BLaER1 treated with 17β-estradiol and CSF1 and Interleukin-3, amounts not matched to agents 10 nM and 100 nM (cell line): ENCODE measurements around the gene DISC1.
A peak's percentile ranks its signal among the peaks of the same experiment; 100 is the strongest.
"Not testable (repeated sequence)": the region's sequence is repeated elsewhere in the genome, so short reads cannot be mapped to it uniquely, and the experiment has no call there.

Experiments
- H3K27ac ChIP-seq, 11 experiments: shearing (Covaris generic); formaldehyde crosslinking; 2 replicates each; pipeline ENCODE4 v1.8.1; 2022
- H3K27me3 ChIP-seq, 11 experiments: shearing (Covaris generic); formaldehyde crosslinking; 2 replicates each; pipeline ENCODE4 v1.8.1; 2022
- H3K36me3 ChIP-seq, 11 experiments: shearing (Covaris generic); formaldehyde crosslinking; 2 replicates each; pipeline ENCODE4 v1.8.1; 2022
- H3K4me1 ChIP-seq, 10 experiments: shearing (Covaris generic); formaldehyde crosslinking; 2 replicates each; pipeline ENCODE4 v1.8.1; 2022
- H3K4me2 ChIP-seq, 11 experiments: shearing (Covaris generic); formaldehyde crosslinking; 2 replicates each; pipeline ENCODE4 v1.8.1; 2022
- H3K4me3 ChIP-seq, 10 experiments: shearing (Covaris generic); formaldehyde crosslinking; 2 replicates each; pipeline ENCODE4 v1.8.1; 2022
- H3K9ac ChIP-seq, 11 experiments: shearing (Covaris generic); formaldehyde crosslinking; 2 replicates each; pipeline ENCODE4 v1.8.1; 2022
- H3K9me3 ChIP-seq, 11 experiments: shearing (Covaris generic); formaldehyde crosslinking; replicated peaks in 1 of 11; 2 replicates each; pipeline ENCODE4 v1.8.1; 2022
- H4K20me1 ChIP-seq, 11 experiments: shearing (Covaris generic); formaldehyde crosslinking; 2 replicates each; pipeline ENCODE4 v1.8.1; 2022
- Cebpa-rat ChIP-seq, 11 experiments: shearing (Covaris generic); IDR thresholded peaks; 2 replicates each; pipeline ENCODE4 v1.8.1; 2022

DISC1 gene

DNA sequence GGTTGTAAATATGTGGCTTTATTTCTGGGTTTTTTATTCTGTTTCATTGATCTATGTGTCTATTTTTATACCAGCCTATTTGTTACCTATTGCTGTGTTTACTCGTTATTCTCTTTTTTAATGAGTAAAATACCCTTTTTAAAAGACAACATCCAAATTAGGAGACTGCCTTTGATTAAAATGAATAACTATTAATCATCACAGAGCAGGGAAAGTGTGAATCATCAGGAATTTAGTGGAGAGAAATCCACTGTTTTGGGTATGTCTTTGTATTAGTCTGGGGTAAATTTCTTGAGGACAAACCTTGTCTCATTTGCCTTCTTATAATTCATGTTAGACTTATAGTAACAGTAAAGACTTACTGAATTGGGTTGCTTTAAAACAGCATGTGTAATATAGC, 12.1 kb downstream of the DISC1 start:
- Histone ChIP-seq H4K20me1 (peaks cover 0 to 59% (median 9%) of the 10 kb centered on the region in 11 experiments; a peak in 10 of 22 replicates), H3K9ac (no peak overlapping the region), H3K36me3 (peaks cover 0 to 51% (median 18%) of the 10 kb centered on the region in 11 experiments; a peak in 12 of 22 replicates), H3K27ac (no peak overlapping the region), H3K9me3 (peaks cover 0 to 24% (median 9%) of the 10 kb centered on the region in 11 experiments; a peak in 10 of 22 replicates), H3K4me1 (no peaks in the 10 kb centered on the region), H3K4me3 (no peak overlapping the region), H3K4me2 (no peak overlapping the region), H3K27me3 (no peaks in the 10 kb centered on the region)
- TF ChIP-seq Cebpa-rat (IDR thresholded peaks at IDR 0.05), result no peak

DNA sequence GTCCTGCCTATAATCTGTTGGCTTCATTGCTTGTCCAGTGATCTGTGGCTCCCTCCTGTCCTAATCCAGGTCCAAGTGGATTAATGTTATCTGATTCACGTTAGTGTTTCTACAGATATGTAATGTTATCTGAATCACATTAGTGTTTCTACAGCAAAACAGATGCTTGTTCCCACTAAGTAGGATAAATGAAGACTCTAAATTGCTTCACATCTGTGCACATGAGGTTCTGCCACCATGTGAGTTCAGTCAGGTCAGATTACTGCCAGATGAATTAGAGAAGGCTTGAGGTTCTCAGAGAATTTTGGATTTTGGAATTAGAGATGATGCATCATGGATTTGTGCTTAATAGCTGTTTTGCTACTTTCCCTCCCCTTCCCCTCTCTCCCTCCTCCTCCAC, 13.2 kb downstream of the DISC1 start:
- Histone ChIP-seq H3K9me3 (peaks cover 0 to 24% (median 9%) of the 10 kb centered on the region in 11 experiments; a peak in 10 of 22 replicates), H3K9ac (no peak overlapping the region), H3K4me2 (no peak overlapping the region), H3K4me3 (no peak overlapping the region), H4K20me1 (peaks cover 0 to 67% (median 9%) of the 10 kb centered on the region in 11 experiments; a peak in 10 of 22 replicates), H3K36me3 (peaks cover 0 to 48% (median 18%) of the 10 kb centered on the region in 11 experiments; a peak in 12 of 22 replicates), H3K4me1 (no peaks in the 10 kb centered on the region), H3K27me3 (no peaks in the 10 kb centered on the region), H3K27ac (no peak overlapping the region)
- no peak for TF ChIP-seq Cebpa-rat (IDR thresholded peaks at IDR 0.05)

DNA sequence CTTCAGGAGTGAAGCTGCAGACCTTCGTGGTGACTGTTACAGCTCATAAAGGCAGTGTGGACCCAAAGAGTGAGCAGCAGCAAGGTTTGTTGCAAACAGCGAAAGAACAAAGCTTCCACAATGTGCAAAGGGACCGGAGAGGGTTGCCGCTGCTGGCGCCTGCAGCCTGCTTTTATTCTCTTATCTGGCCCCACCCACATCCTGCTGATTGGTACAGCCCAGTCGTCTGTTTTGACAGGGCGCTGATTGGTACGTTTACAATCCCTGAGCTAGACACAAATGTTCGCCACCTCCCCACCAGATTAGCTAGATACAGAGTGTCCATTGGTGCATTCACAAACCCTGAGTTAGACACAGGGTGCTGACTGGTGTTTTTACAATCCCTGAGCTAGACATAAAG, 14.9 kb downstream of the DISC1 start:
- not testable (repeated sequence) for H3K9ac ChIP-seq, H3K4me3 ChIP-seq, H3K4me1 ChIP-seq, H3K4me2 ChIP-seq, H3K27me3 ChIP-seq, H3K27ac ChIP-seq
- Histone ChIP-seq H3K36me3 (peaks cover 0 to 59% (median 18%) of the 10 kb centered on the region in 11 experiments; a peak in 13 of 22 replicates), H4K20me1 (peaks cover 0 to 56% (median 7%) of the 10 kb centered on the region in 11 experiments; a peak in 9 of 22 replicates), H3K9me3 (peaks cover 10 to 39% (median 23%) of the 10 kb centered on the region in 11 experiments)

DNA sequence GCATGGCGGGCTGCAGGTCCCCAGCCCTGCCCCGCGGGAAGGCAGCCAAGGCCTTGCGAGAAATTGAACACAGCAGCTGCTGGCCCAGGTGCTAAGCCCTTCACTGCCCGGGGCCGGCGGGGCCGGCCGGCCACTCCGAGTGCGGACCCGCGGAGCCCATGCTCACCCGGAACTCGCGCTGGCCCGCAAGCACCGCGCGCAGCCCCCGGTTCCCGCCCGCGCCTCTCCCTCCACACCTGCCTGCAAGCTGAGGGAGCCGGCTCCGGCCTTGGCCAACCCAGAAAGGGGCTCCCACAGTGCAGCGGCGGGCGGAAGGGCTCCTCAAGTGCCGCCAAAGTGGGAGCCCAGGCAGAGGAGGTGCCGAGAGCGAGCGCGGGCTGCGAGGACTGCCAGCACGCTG, 15.5 kb downstream of the DISC1 start:
- Histone ChIP-seq H4K20me1 (peaks cover 0 to 56% (median 7%) of the 10 kb centered on the region in 11 experiments; a peak in 9 of 22 replicates), H3K9me3 (peaks cover 13 to 39% (median 23%) of the 10 kb centered on the region in 11 experiments), H3K36me3 (peaks cover 0 to 57% (median 18%) of the 10 kb centered on the region in 11 experiments; a peak in 13 of 22 replicates)
- not testable (repeated sequence) for H3K4me3 ChIP-seq, H3K4me2 ChIP-seq, H3K27ac ChIP-seq, H3K4me1 ChIP-seq, H3K27me3 ChIP-seq, H3K9ac ChIP-seq

DNA sequence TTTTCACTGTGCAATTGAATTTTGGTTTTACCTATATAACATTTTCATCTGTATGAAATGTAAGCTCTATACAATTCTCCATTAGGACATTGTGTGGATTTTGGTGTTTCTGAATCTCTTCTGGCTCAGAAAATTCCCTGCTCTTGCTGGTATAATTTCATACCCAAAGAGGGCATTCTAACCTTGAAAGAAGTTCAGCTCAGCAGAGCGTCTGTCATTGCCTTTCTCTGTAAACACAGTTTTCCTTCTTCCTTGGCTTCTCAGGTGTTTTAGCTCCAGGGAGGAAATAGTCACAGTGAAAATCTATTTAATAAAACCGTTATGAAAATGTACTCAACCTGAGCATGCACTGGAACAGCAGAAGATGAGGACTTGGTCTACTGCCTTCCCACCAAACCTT, 16.0 kb downstream of the DISC1 start:
- Histone ChIP-seq H3K36me3 (peaks cover 0 to 52% (median 18%) of the 10 kb centered on the region in 11 experiments; a peak in 13 of 22 replicates), H3K27ac (no peak overlapping the region), H3K4me1 (no peaks in the 10 kb centered on the region), H3K4me3 (no peak overlapping the region), H3K4me2 (no peak overlapping the region), H3K9me3 (peaks cover 15 to 34% (median 20%) of the 10 kb centered on the region in 11 experiments), H3K9ac (peak overlapping the region in 1 of 11 experiments; percentile 5; a peak in 1 of 22 replicates), H4K20me1 (peaks cover 0 to 56% (median 7%) of the 10 kb centered on the region in 11 experiments; a peak in 9 of 22 replicates), H3K27me3 (no peaks in the 10 kb centered on the region)
- TF ChIP-seq Cebpa-rat (IDR thresholded peaks at IDR 0.05), result no peak

DNA sequence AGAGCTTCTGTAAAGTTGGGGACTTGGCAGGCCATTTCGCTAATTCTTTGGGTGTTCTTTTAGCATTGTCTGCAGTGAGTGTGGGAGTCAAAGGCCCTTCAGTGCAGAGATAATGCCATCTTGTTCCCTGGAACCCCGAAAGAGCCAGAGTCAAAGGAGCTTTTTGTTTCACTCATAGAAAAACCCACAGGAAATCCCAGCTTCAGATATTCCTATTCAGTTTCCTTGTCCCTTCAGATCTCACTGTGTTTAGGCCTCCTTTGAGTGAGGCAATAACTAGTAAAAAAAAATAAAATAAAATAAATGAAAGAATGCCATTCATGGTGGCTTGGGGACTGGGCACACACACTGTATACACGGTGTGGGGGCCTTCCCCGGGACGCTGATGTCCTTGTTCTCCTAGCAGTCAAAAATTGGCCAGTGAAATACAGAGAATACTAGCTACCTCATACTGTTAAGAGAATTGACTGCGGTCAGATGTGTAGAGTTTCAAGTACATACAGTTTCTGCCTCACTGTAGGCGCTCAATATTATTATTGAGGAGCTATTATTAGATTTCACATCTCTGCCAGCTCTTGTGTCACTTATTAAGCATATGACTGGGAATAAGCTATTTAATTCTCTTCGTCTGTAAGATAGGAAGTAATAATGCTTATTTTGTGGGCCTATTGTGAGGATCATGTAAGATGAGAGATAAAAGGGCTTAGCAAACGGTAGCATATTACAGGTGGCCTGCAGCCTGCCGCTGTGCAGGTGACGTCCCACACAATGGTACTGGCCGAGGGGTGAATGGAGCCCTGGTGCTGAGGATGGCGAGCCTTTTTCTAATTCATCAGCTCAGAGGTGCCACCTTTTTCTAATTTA, 16.7 kb downstream of the DISC1 start:
- Histone ChIP-seq H3K27ac (no peak overlapping the region), H3K9ac (peak overlapping the region in 1 of 11 experiments; percentile 5; a peak in 1 of 22 replicates), H3K9me3 (peaks cover 21 to 41% (median 25%) of the 10 kb centered on the region in 11 experiments), H3K27me3 (no peaks in the 10 kb centered on the region), H3K36me3 (peaks cover 0 to 51% (median 18%) of the 10 kb centered on the region in 11 experiments; a peak in 13 of 22 replicates), H3K4me2 (no peak overlapping the region), H4K20me1 (peaks cover 0 to 52% (median 7%) of the 10 kb centered on the region in 11 experiments; a peak in 9 of 22 replicates), H3K4me3 (no peak overlapping the region), H3K4me1 (no peaks in the 10 kb centered on the region)
- TF ChIP-seq Cebpa-rat (IDR thresholded peaks at IDR 0.05), result no peak

DNA sequence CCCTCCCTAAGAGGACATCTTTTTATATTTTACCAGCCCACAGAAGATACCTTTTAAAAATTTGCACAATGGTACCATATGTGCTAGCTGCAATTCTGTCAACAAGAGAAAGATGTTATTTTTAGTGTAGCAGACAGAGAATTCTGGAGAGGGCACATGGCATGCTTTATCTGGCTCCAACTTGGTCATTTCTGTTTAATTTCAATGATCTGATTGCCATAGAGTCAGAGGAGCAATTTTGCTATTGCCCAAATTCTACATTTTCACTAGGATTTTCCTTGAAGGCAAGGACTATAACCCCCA, 17.3 kb downstream of the DISC1 start:
- peaks cover 0 to 49% (median 7%) of the 10 kb centered on the region in 11 experiments; a peak in 9 of 22 replicates for H4K20me1 ChIP-seq
- TF ChIP-seq Cebpa-rat (IDR thresholded peaks at IDR 0.05), result no peak
- H3K9me3 ChIP-seq, result peaks cover 21 to 42% (median 27%) of the 10 kb centered on the region in 11 experiments
- no peak overlapping the region for H3K4me3 ChIP-seq
- no peak overlapping the region for H3K9ac ChIP-seq
- peaks cover 0 to 51% (median 18%) of the 10 kb centered on the region in 11 experiments; a peak in 13 of 22 replicates for H3K36me3 ChIP-seq
- no peak overlapping the region for H3K27ac ChIP-seq
- H3K27me3 ChIP-seq, result no peaks in the 10 kb centered on the region
- H3K4me2 ChIP-seq, result no peak overlapping the region
- no peaks in the 10 kb centered on the region for H3K4me1 ChIP-seq

DNA sequence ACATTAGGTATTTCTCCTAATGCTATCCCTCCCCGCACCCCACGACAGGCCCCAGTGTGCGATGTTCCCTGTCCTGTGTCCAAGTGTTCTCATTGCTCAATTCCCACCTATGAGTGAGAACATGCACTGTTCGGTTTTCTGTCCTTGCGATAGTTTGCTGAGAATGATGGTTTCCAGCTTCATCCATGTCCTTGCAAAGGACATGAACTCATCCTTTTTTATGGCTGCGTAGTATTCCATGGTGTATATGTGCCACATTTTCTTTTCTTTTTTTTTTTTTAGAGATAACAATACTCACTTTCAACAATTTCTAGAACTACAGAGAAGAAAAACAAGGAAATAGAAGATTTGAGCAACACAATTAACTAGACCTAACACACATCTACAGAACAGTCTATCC, 19.0 kb downstream of the DISC1 start:
- not testable (repeated sequence) for H3K4me3 ChIP-seq, H3K9ac ChIP-seq, H3K27ac ChIP-seq, H3K4me1 ChIP-seq, H3K27me3 ChIP-seq, H3K4me2 ChIP-seq
- Histone ChIP-seq H4K20me1 (peaks cover 0 to 34% (median 7%) of the 10 kb centered on the region in 11 experiments; a peak in 9 of 22 replicates), H3K9me3 (peaks cover 24 to 51% (median 35%) of the 10 kb centered on the region in 11 experiments), H3K36me3 (peaks cover 0 to 36% (median 12%) of the 10 kb centered on the region in 11 experiments; a peak in 13 of 22 replicates)

DNA sequence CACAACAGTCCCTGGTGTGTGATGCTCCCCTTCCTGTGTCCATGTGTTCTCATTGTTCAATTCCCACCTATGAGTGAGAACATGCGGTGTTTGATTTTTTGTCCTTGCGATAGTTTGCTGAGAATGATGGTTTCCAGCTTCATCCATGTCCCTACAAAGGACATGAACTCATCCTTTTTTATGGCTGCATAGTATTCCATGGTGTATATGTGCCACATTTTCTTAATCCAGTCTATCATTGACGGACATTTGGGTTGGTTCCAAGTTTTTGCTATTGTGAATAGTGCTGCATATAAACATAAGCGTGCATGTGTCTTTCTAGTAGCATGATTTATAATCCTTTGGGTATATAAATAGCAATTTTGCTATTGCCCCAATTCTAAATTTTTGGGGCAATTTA, 19.6 kb downstream of the DISC1 start:
- not testable (repeated sequence) for H3K4me2 ChIP-seq, H3K27ac ChIP-seq, H3K4me1 ChIP-seq, H3K9ac ChIP-seq, H3K4me3 ChIP-seq, H3K27me3 ChIP-seq
- H3K9me3 ChIP-seq, result peaks cover 24 to 46% (median 35%) of the 10 kb centered on the region in 11 experiments
- peaks cover 0 to 32% (median 7%) of the 10 kb centered on the region in 11 experiments; a peak in 13 of 22 replicates for H3K36me3 ChIP-seq
- peaks cover 0 to 34% (median 7%) of the 10 kb centered on the region in 11 experiments; a peak in 8 of 22 replicates for H4K20me1 ChIP-seq

DNA sequence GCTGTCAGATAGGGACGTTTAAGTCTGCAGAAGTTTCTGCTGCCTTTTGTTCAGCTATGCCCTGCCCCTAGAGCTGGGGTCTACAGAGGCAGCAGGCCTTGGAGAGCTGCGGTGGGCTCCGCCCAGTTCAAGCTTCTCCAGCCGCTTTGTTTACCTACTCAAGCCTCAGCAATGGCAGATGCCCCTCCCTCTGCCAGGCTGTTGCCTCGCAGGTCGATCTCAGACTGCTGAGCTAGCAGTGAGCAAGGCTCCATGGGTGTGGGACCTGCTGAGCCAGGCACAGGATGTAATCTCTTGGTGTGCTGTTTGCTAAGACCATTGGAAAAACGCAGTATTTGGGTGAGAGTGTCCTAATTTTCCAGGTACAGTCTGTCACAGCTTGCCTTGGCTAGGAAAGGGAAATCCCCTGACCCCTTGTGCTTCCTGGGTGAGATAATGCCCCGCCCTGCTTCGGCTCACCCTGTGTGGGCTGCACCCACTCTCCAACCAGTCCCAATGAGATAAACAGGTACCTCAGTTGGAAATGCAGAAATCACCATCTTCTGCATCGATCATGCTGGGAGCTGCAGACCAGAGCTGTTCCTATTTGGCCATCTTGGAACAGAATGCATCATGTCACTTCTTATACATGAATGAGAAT, 25.2 kb downstream of the DISC1 start:
- not testable (repeated sequence) for H3K27ac ChIP-seq, H4K20me1 ChIP-seq, H3K4me3 ChIP-seq, H3K27me3 ChIP-seq, H3K9ac ChIP-seq
- Histone ChIP-seq H3K36me3 (peaks cover 0 to 29% (median under 1%) of the 10 kb centered on the region in 11 experiments; a peak in 9 of 22 replicates), H3K9me3 (peaks cover 17 to 65% (median 34%) of the 10 kb centered on the region in 11 experiments), H3K4me1 (peaks cover 0 to 21% (median 8%) of the 10 kb centered on the region in 10 experiments; a peak in 12 of 20 replicates), H3K4me2 (peak overlapping the region in 1 of 11 experiments; percentile 9; a peak in 2 of 22 replicates)
